Mesodermal cell (in vitro differentiated cells): ENCODE measurements around the gene SLC13A2.

ENCODE experiments used
- H3K27ac ChIP-seq: 2 replicates; pipeline ENCODE4 v1.7.0; 2013; ENCODE audit warnings: mild to moderate bottlenecking, low read depth, low read length, moderate library complexity; ENCODE audit not compliant: severe bottlenecking
- H3K36me3 ChIP-seq: 2 replicates; pipeline ENCODE4 v1.7.1; 2013; ENCODE audit warnings: mild to moderate bottlenecking, low read length, moderate library complexity; ENCODE audit not compliant: control insufficient read depth, insufficient read depth
- H3K4me1 ChIP-seq: one replicate; pipeline ENCODE4 v1.7.1; 2013; ENCODE audit warnings: mild to moderate bottlenecking, low read length; ENCODE audit not compliant: insufficient read depth, control insufficient read depth, poor library complexity, severe bottlenecking
- H3K4me3 ChIP-seq: 2 replicates; pipeline ENCODE4 v1.7.0; 2013; ENCODE audit warnings: low read length, control low read depth, mild to moderate bottlenecking; ENCODE audit not compliant: insufficient read depth, poor library complexity, severe bottlenecking; ENCODE audit errors: extremely low read depth
- H3K9me3 ChIP-seq: 2 replicates; pipeline ENCODE4 v1.7.1; 2013; ENCODE audit warnings: mild to moderate bottlenecking, low read length, moderate library complexity; ENCODE audit not compliant: control insufficient read depth
- WGBS, 2 experiments: methylation state at CpG; one replicate each; pipeline ENCODE4 v1.1.5; 2013; ENCODE audit warnings: missing lambda C conversion rate in 2 of 2; ENCODE audit not compliant: insufficient coverage in 2 of 2; 5-methylcytosine and 5-hydroxymethylcytosine counted together

Gene SLC13A2

DNA sequence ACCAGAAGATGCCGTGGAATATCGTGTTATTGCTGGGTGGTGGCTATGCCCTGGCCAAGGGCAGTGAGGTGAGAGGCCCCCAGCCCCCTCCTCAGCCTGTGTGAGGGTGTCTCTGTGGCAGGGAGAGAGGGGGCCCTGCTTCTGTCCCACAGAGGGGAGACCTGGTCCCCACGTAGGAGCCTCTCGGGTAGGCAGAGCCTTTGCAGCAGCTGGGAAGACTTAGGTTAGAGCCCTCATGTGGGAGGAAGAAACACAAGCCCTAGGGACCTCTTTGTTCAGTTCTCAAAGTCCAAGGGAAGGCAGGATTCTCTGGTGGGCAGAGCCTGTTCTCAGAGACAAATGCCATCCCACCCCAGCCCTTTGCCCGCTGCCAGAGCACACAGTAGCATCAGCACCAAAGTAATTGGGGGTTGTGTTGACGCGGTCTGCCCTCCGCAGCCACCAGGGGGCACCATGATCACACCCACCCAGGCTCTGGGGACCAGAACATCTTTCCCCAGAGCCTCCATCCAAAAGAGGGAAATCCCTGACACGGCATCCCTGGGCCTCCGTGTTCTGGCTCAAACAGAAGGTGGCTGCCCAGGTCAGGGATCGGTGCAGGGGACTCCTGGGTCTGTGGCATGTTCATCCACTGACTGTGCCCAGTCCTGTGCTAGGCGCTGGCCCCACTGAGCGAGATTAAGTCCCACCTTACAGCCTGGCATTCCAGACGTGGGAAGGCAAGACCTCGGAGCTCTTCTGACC lies 21.2 kb downstream of the SLC13A2 start:
- no peaks in the 10 kb centered on the region for H3K9me3 ChIP-seq
- WGBS, 2 experiments = 62 to 69% methylated on average over 9 to 10 of the region's 15 CpGs

GRCh38 chr17:28495635-28496034 lies 22.2 kb downstream of the SLC13A2 start:
- H3K27ac ChIP-seq = no peak overlapping the region
- no peak overlapping the region for H3K4me3 ChIP-seq
- no peaks in the 10 kb centered on the region for H3K36me3 ChIP-seq
- 83 to 93% methylated on average over 8 of the region's 8 CpGs for WGBS, 2 experiments
- no peaks in the 10 kb centered on the region for H3K9me3 ChIP-seq
- H3K4me1 ChIP-seq = no peaks in the 10 kb centered on the region

More for the DNA sequence above, 21.2 kb downstream of the SLC13A2 start:
- H3K27ac ChIP-seq = no peak overlapping the region
- no peaks in the 10 kb centered on the region for H3K36me3 ChIP-seq
- H3K4me3 ChIP-seq = no peak overlapping the region
- H3K4me1 ChIP-seq = no peaks in the 10 kb centered on the region

GRCh38 chr17:28497931-28498330 lies 24.5 kb downstream of the SLC13A2 start:
- WGBS, 2 experiments = 44 to 70% methylated on average over 4 to 7 of the region's 9 CpGs
- Histone ChIP-seq H3K4me1 (no peaks in the 10 kb centered on the region), H3K36me3 (no peaks in the 10 kb centered on the region), H3K9me3 (no peaks in the 10 kb centered on the region), H3K4me3 (no peak overlapping the region), H3K27ac (no peak overlapping the region)

DNA sequence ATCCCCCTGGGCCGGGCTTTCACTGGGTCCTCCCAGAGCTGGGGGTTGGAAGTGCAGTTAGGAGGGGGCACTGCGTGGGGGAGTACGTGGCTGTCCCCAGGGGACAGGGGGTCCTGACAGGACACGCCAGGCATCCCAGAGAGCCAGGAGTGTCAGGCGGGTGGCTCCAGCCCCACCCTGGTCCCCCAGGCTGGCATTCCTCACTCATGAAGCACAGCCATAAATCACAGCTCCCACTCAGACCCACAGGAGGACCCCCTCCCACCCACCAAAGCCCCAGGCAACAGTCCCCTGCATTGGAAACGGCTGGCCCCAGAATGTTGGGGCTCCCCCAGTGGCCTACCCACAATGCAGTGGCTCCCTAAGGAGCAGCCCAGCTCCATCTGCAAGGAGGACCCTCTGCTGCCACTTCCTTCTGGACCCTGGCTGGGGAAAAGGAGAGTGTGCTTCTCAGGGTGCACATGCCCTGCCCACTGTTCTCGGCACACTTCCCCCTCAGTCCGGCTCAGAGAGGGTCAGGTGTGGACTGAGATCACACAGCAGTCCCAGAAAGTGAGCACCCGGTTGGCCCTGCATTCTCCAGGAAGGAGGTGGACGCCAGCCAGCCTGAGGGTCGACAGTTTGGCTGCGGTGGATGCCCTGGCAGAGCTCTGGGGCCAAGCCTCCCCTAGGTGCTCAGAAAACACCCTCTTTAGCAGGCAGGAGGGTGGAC lies 25.4 kb downstream of the SLC13A2 start:
- no peak overlapping the region for H3K4me3 ChIP-seq
- no peaks in the 10 kb centered on the region for H3K9me3 ChIP-seq
- H3K4me1 ChIP-seq = no peaks in the 10 kb centered on the region
- WGBS, 2 experiments = 79 to 87% methylated on average over 8 to 10 of the region's 12 CpGs
- H3K36me3 ChIP-seq = no peaks in the 10 kb centered on the region
- no peak overlapping the region for H3K27ac ChIP-seq

GRCh38 chr17:28499364-28499664 lies 25.9 kb downstream of the SLC13A2 start:
- Histone ChIP-seq H3K4me3 (no peak overlapping the region), H3K9me3 (no peaks in the 10 kb centered on the region), H3K36me3 (no peaks in the 10 kb centered on the region), H3K4me1 (no peaks in the 10 kb centered on the region), H3K27ac (no peak overlapping the region)
- WGBS, 2 experiments = 88 to 96% methylated on average over 8 of the region's 9 CpGs

DNA sequence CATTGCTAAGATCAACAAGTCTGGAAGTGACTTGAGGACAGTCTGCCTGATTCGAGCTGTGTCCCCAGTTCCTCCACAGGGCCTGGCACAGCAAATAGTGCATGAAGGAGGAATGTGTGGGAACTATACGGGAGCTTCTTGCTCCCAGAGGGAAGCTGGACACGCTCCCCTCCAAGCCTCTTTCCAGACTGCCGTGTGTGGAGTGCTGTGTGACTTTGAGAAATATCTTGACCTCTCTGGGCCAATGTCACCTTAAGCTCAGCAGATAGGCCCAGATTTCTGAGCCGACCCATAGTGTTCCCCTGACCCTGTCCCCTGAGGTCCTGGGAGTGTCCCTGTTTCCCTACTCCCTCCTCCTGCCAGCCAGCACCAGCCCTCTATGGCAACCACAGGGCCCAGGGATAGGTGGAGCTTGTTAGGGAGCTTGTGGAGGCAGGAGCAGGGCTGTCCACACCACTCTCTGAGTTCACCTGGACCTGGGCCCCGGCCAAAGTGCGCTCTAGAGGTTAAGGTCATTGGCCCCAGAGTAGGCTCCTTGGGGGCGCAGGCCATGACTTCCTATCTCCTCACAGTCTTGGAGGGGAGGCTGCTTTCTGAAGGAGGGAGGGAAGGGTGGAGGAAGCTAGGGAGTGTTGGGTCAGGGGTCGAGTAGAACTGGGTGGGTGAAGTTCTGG lies 26.4 kb downstream of the SLC13A2 start:
- no peak overlapping the region for H3K4me3 ChIP-seq
- H3K4me1 ChIP-seq = no peaks in the 10 kb centered on the region
- 83 to 88% methylated on average over 4 to 5 of the region's 9 CpGs for WGBS, 2 experiments
- no peaks in the 10 kb centered on the region for H3K36me3 ChIP-seq
- no peak overlapping the region for H3K27ac ChIP-seq
- no peaks in the 10 kb centered on the region for H3K9me3 ChIP-seq

GRCh38 chr17:28500712-28501379 lies 27.4 kb downstream of the SLC13A2 start:
- WGBS, 2 experiments = 74 to 75% methylated on average over 11 to 13 of the region's 13 CpGs
- no peak overlapping the region for H3K27ac ChIP-seq
- H3K9me3 ChIP-seq = no peaks in the 10 kb centered on the region
- no peaks in the 10 kb centered on the region for H3K4me1 ChIP-seq
- no peaks in the 10 kb centered on the region for H3K36me3 ChIP-seq
- no peak overlapping the region for H3K4me3 ChIP-seq

GRCh38 chr17:28501421-28502284 lies 28.2 kb downstream of the SLC13A2 start:
- Histone ChIP-seq H3K27ac (no peak overlapping the region), H3K9me3 (no peaks in the 10 kb centered on the region), H3K4me3 (no peak overlapping the region), H3K36me3 (no peaks in the 10 kb centered on the region), H3K4me1 (no peaks in the 10 kb centered on the region)
- 100% methylated on average over 2 of the region's 3 CpGs; no CpG with 5 or more reads in 1 of the 2 experiments for WGBS, 2 experiments

GRCh38 chr17:28503420-28503819 lies 30.0 kb downstream of the SLC13A2 start:
- Histone ChIP-seq H3K4me1 (no peaks in the 10 kb centered on the region), H3K27ac (no peak overlapping the region), H3K36me3 (no peaks in the 10 kb centered on the region), H3K4me3 (no peak overlapping the region), H3K9me3 (no peaks in the 10 kb centered on the region)
- 80% methylated on average over 2 of the region's 3 CpGs; no CpG with 5 or more reads in 1 of the 2 experiments for WGBS, 2 experiments
